Fibroblast of skin of left biceps (primary cell): Measurements from ENCODE around the gene AADACL4.

Experiments used
- DNase-seq, 2 experiments: peaks; one replicate each; pipeline ENCODE4 v3.0.0-alpha.2; 2013; ENCODE audit warnings: low read depth in 2 of 2

Gene AADACL4

GRCh38 chr1:12643785-12644184, at the start of gene AADACL4:
TSS of gene AADACL4 (plus strand) at chr1:12644085. CDS start at chr1:12644547, 462 bp downstream.
- DNase-seq, result no peak

- no peak for DNase-seq
Observed at GRCh38 chr1:12594490-12594889, 49.4 kb upstream of the AADACL4 start.

- no peak for DNase-seq
Observed at GRCh38 chr1:12594966-12595756, 48.7 kb upstream of the AADACL4 start.

GRCh38 chr1:12595757-12596006, 48.2 kb upstream of the AADACL4 start:
- no peak for DNase-seq

- DNase-seq, result peak; percentile 95 to 96
Observed at GRCh38 chr1:12596007-12596821, 47.7 kb upstream of the AADACL4 start.

GRCh38 chr1:12597792-12598191, 46.1 kb upstream of the AADACL4 start:
- DNase-seq, result no peak

GRCh38 chr1:12598974-12599373, 44.9 kb upstream of the AADACL4 start:
- no peak for DNase-seq

GRCh38 chr1:12599657-12600056, 44.2 kb upstream of the AADACL4 start:
- no peak for DNase-seq

GRCh38 chr1:12600335-12600734, 43.5 kb upstream of the AADACL4 start:
- no peak for DNase-seq

- no peak for DNase-seq
Observed at GRCh38 chr1:12600880-12601633, 42.8 kb upstream of the AADACL4 start.

- no peak for DNase-seq
Observed at GRCh38 chr1:12601700-12602658, 41.9 kb upstream of the AADACL4 start.

- DNase-seq, result no peak
Observed at GRCh38 chr1:12602659-12603024, 41.2 kb upstream of the AADACL4 start.

- no peak for DNase-seq
Observed at GRCh38 chr1:12603224-12603623, 40.7 kb upstream of the AADACL4 start.

- DNase-seq, result peak; percentile 88 to 89
Observed at GRCh38 chr1:12604114-12604874, 39.6 kb upstream of the AADACL4 start.

GRCh38 chr1:12604986-12605385, 38.9 kb upstream of the AADACL4 start:
- DNase-seq, result no peak

- DNase-seq, result no peak
Observed at GRCh38 chr1:12607263-12607662, 36.6 kb upstream of the AADACL4 start.

- DNase-seq, result no peak
Observed at GRCh38 chr1:12608311-12608957, 35.5 kb upstream of the AADACL4 start.

- no peak for DNase-seq
Observed at GRCh38 chr1:12609469-12610003, 34.3 kb upstream of the AADACL4 start.

GRCh38 chr1:12610305-12610935, 33.5 kb upstream of the AADACL4 start:
- DNase-seq, result peak; percentile 43 to 61
